Measurements from ENCODE around the gene OR4D2.

The OR4D2 gene

GRCh38 chr17:58153671-58154070 is 13.1 kb upstream of the OR4D2 start:
- H3K27ac ChIP-seq: no peak overlapping the region
- TF ChIP-seq ZFX (IDR thresholded peaks at IDR 0.05; ENCODE audit: borderline replicate concordance): no peak
- TF ChIP-seq CTCF (IDR thresholded peaks at IDR 0.05): no peak

- peak overlapping the region; percentile 50 for H3K27ac ChIP-seq
- TF ChIP-seq ZFX (IDR thresholded peaks at IDR 0.05; ENCODE audit: borderline replicate concordance) (no peak), CTCF (IDR thresholded peaks at IDR 0.05) (no peak)
These were observed 9.7 kb upstream of the OR4D2 start for GRCh38 chr17:58156839-58157803.

GRCh38 chr17:58158181-58158580 is 8.6 kb upstream of the OR4D2 start:
- no peak overlapping the region for H3K27ac ChIP-seq
- no peak for TF ChIP-seq CTCF (IDR thresholded peaks at IDR 0.05)
- TF ChIP-seq ZFX (IDR thresholded peaks at IDR 0.05; ENCODE audit: borderline replicate concordance): no peak

DNA sequence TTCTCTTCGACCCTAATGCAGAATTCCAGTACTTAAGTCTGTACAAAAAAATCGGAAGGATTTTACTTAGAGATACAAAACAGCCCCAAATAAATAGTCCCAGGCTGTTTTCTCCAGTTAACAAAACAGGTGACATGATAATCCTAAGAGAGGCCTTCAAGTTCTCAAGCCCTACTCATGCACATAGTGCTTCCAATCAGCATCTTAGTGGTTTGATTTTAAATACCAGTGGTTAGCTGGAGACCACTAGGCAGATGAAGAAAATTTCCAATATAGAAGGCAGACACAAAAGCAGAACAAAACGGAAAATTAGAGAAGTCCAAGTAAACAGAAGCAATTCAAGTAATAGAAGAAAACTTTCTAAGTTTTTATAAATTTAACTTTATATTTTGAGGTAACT is 5.2 kb upstream of the OR4D2 start:
- no peak overlapping the region for H3K27ac ChIP-seq
- TF ChIP-seq ZFX (IDR thresholded peaks at IDR 0.05; ENCODE audit: borderline replicate concordance) (no peak), CTCF (IDR thresholded peaks at IDR 0.05) (no peak)

- TF ChIP-seq CTCF (IDR thresholded peaks at IDR 0.05) (no peak), ZFX (IDR thresholded peaks at IDR 0.05; ENCODE audit: borderline replicate concordance) (no peak)
These were observed 801 bp upstream of the OR4D2 start for GRCh38 chr17:58165981-58166380.

DNA sequence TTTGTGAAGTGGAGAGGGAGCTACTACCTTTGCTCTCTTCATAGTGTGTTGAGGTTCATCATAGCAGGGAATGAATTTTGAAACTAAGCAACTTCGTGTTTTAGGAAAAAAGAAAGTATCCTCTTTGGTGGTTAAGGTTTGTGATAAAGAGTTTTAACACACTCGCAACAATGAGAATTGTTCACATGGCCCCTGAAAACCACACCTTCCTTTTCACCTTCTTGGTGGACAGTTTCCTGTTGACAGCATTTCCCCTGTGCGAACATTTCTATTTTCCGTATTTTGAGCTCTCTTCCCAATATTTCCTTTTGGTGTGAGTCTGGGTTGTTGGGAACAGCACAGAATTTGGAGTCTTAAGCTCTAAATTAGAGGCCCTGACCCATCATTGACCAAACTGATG is 3.8 kb downstream of the OR4D2 start:
- H3K27ac ChIP-seq: no peak overlapping the region
- TF ChIP-seq CTCF (IDR thresholded peaks at IDR 0.05) (no peak), ZFX (IDR thresholded peaks at IDR 0.05; ENCODE audit: borderline replicate concordance) (no peak)

More at GRCh38 chr17:58165981-58166380, 801 bp upstream of the OR4D2 start:
- H3K27ac ChIP-seq: no peak overlapping the region

- TF ChIP-seq ZFX (IDR thresholded peaks at IDR 0.05; ENCODE audit: borderline replicate concordance): no peak
- peak; percentile 80 for TF ChIP-seq CTCF (IDR thresholded peaks at IDR 0.05)
- H3K27ac ChIP-seq: no peak overlapping the region
These were observed 5.7 kb downstream of the OR4D2 start for GRCh38 chr17:58172369-58173071.

All from 22Rv1 (cell line).